DND-41 (cell line): ENCODE measurements around the gene IDH1.
"Not testable (repeated sequence)": the region's sequence is repeated elsewhere in the genome, so short reads cannot be mapped to it uniquely, and the experiment has no call there.

Experiments used
- ATAC-seq: fragments of 200-7000 bp; cut with Tn5 transposase; 3 replicates; pipeline ENCODE4 v1.9.1; 2021; ENCODE audit warnings: low read depth; ENCODE audit not compliant: insufficient read depth
- DNase-seq: peaks from one replicate; pipeline ENCODE4 v3.0.0-alpha.2; 2020
- H2AFZ ChIP-seq: 2 replicates; pipeline ENCODE4 v1.6.0; 2012; ENCODE audit warnings: low read depth, low read length
- H3K27ac ChIP-seq: 2 replicates; pipeline ENCODE4 v1.5.1; 2012; ENCODE audit warnings: low read length, inconsistent platforms
- H3K27me3 ChIP-seq: fragments of 200-600 bp; sonication (generic); 2 replicates; pipeline ENCODE4 v1.6.0; 2012; ENCODE audit warnings: low read length, mild to moderate bottlenecking, inconsistent platforms; ENCODE audit not compliant: insufficient read depth, poor library complexity
- H3K36me3 ChIP-seq: 2 replicates; pipeline ENCODE4 v1.5.1; 2012; ENCODE audit warnings: low read length, inconsistent platforms; ENCODE audit not compliant: insufficient read depth
- H3K4me1 ChIP-seq: 2 replicates; pipeline ENCODE4 v1.5.1; 2012; ENCODE audit warnings: mild to moderate bottlenecking, low read length; ENCODE audit not compliant: insufficient read depth
- H3K4me2 ChIP-seq: 2 replicates; pipeline ENCODE4 v1.6.0; 2012; ENCODE audit warnings: mild to moderate bottlenecking, moderate library complexity, low read length, inconsistent platforms; ENCODE audit not compliant: insufficient read depth
- H3K4me3 ChIP-seq, 2 experiments: fragments of 200-600 bp in 1 of 2; shearing (Covaris generic) in 1 of 2; 2 replicates each; pipeline ENCODE4 v1.5.1; 2012 to 2016; ENCODE audit warnings: inconsistent platforms in 2 of 2, low read length in 2 of 2, mild to moderate bottlenecking in 2 of 2, low read depth in 1 of 2, moderate library complexity in 1 of 2
- H3K79me2 ChIP-seq: 2 replicates; pipeline ENCODE4 v1.6.0; 2012; ENCODE audit warnings: low read length, inconsistent platforms; ENCODE audit not compliant: insufficient read depth
- H3K9ac ChIP-seq: 2 replicates; pipeline ENCODE4 v1.6.0; 2012; ENCODE audit warnings: low read depth, mild to moderate bottlenecking, inconsistent platforms, low read length, moderate library complexity
- H3K9me3 ChIP-seq: 2 replicates; pipeline ENCODE4 v1.5.1; 2012; ENCODE audit warnings: low read length, moderate library complexity, mild to moderate bottlenecking, inconsistent platforms; ENCODE audit not compliant: insufficient read depth, severe bottlenecking
- H4K20me1 ChIP-seq: 2 replicates; pipeline ENCODE4 v1.6.0; 2012; ENCODE audit warnings: low read length; ENCODE audit not compliant: insufficient read depth
- CTCF ChIP-seq: IDR thresholded peaks from 2 replicates; pipeline ENCODE4 v1.5.1; 2012; ENCODE audit warnings: borderline replicate concordance, low read length, moderate library complexity, mild to moderate bottlenecking; ENCODE audit not compliant: poor library complexity, severe bottlenecking; ENCODE audit errors: extremely low read depth
- EZH2 ChIP-seq: IDR thresholded peaks from 3 replicates; pipeline ENCODE4 v1.6.1; 2012; ENCODE audit warnings: borderline replicate concordance, low read depth, mild to moderate bottlenecking, moderate library complexity, low read length, inconsistent platforms; ENCODE audit not compliant: severe bottlenecking

Gene IDH1

GRCh38 chr2:208265801-208266552 lies 11.1 kb upstream of the IDH1 start, which contains the start of gene PIKFYVE:
Gene PIKFYVE, plus strand, starts transcription at chr2:208266255. Its CDS starts 5,265 bp downstream, at chr2:208271520.
- Histone ChIP-seq H3K4me1 (peaks cover 39% of the 10 kb centered on the region), H3K4me2 (peak within 1 kb of the TSS; percentile 84), H3K4me3 (peak within 1 kb of the TSS; percentile 43 to 82), H3K36me3 (peaks cover 7% of the 10 kb centered on the region), H3K27ac (peak within 1 kb of the TSS; percentile 94), H3K27me3 (no peaks in the 10 kb centered on the region), H2AFZ (peak within 1 kb of the TSS; percentile 81), H3K9me3 (no peaks in the 10 kb centered on the region), H4K20me1 (peaks cover 13% of the 10 kb centered on the region), H3K9ac (peak within 1 kb of the TSS; percentile 74), H3K79me2 (peaks cover 61% of the 10 kb centered on the region)
- ATAC-seq = peak; percentile 82
- DNase-seq = peak; percentile 96
- TF ChIP-seq EZH2 (no peak), CTCF (no peak)

- H3K9me3 ChIP-seq = no peaks in the 10 kb centered on the region
- peaks cover 13% of the 10 kb centered on the region for H4K20me1 ChIP-seq
Measured at GRCh38 chr2:208265371-208265800, 10.5 kb upstream of the IDH1 start.

GRCh38 chr2:208256849-208257813 lies 2.3 kb upstream of the IDH1 start:
- H3K9ac ChIP-seq, H3K4me2 ChIP-seq: not testable (repeated sequence)

More at GRCh38 chr2:208265371-208265800, 10.5 kb upstream of the IDH1 start:
- Histone ChIP-seq H3K4me1 (peaks cover 39% of the 10 kb centered on the region), H3K9ac (peak overlapping the region; percentile 74), H3K79me2 (peaks cover 56% of the 10 kb centered on the region), H3K4me3 (peak overlapping the region; percentile 34 to 82), H3K27ac (peak overlapping the region; percentile 94), H3K27me3 (no peaks in the 10 kb centered on the region), H2AFZ (peak overlapping the region; percentile 81), H3K4me2 (peak overlapping the region; percentile 79), H3K36me3 (peaks cover 5% of the 10 kb centered on the region)
- TF ChIP-seq EZH2 (no peak), CTCF (no peak)
- DNase-seq (peak; percentile 57), ATAC-seq (peak; percentile 42)

More at GRCh38 chr2:208256849-208257813, 2.3 kb upstream of the IDH1 start:
- H2AFZ ChIP-seq, H3K4me3 ChIP-seq, H3K27ac ChIP-seq, DNase-seq, ATAC-seq, H3K9me3 ChIP-seq, H3K27me3 ChIP-seq: not testable (repeated sequence)
- peaks cover 25% of the 10 kb centered on the region for H3K79me2 ChIP-seq
- H4K20me1 ChIP-seq = peaks cover 11% of the 10 kb centered on the region
- peaks cover 18% of the 10 kb centered on the region for H3K36me3 ChIP-seq
- H3K4me1 ChIP-seq = peaks cover 27% of the 10 kb centered on the region
